Suppressor macrophage treated with lipopolysaccharide for 4 hours (primary cell): Measurements from ENCODE around the gene APOE.
A peak's percentile ranks its signal among the peaks of the same experiment; 100 is the strongest.
"Not testable (repeated sequence)": the region's sequence is repeated elsewhere in the genome, so short reads cannot be mapped to it uniquely, and the experiment has no call there.

Source experiments
- DNase-seq: peaks from one replicate; pipeline ENCODE4 v3.0.0-alpha.2; 2020

Gene APOE

DNA sequence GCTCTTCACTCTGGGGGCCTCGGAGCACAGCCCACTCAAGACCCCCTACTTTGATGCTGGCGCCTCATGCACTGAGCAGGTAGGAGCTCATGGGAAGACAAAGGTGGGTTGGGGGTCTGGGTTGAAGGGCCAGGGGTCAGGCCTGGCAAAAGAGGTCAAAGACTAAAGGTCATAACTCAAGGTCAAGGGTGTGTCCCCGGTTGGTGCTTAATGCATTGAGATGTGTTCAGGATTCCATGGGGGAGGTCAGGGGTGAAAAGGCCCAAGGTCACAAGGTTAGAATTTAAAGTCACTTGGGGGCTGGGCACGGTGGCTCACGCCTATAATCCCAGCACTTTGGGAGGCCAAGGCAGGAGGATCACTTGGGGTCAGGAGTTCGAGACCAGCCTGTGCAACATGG, 19.5 kb upstream of the APOE start:
- no peak for DNase-seq

DNA sequence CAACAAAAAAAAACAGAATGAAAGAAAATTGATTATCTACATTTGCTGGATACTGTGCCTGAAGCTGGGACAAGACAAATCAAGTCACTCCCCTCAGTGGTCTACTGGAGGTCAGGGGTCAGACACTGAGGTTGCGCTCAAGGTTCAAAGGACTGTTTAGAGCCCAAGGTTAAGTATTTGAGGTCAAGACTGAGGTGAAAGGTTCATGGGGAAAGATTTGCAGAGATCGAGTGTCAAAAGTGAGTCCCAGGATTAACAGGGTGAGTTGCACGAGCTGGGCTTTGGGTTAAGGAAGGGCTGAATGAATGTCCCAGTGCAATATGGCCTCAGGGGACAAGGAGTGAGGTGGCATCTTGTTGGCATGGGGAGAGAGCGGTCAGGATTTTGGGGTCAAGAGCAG, 17.9 kb upstream of the APOE start:
- DNase-seq: no peak

DNA sequence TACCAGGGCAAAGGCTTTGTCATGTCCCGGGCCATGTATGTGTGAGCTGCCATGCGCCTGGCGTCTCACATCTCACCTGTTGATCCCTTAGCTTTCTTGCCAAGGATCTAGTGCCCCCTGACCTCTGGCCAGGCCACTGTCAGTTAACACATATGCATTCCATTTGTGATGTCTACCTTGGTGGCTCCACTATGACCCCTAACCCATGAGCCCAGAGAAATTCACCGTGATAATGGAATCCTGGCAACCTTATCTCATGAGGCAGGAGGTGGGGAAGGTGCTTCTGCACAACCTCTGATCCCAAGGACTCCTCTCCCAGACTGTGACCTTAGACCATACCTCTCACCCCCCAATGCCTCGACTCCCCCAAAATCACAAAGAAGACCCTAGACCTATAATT, 17.3 kb upstream of the APOE start:
- not testable (repeated sequence) for DNase-seq

DNA sequence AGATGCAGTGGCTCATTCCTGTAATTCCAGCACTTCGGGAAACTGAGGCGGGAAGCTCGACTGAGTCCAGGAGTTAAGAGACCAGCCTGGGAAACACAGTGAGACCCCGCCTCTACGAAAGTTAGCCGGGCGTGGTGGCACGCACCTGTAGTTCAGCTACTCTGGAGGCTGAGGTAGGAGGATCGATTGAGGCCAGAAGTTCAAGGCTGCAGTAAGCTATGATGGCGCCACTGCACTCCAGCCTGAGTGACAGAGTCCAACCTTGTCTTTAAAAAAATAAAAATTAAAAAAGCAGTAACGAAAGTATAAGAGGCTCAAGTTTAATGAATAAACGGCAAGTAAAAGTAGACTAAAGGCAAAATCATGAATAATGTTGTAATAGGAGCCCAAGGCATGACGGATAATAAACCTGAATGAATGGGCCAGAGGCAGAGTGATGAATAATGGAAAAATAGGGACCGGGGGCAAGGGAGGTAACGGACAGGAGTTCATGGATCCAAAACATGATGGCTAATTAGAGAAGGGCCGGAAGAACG, 15.7 kb upstream of the APOE start:
- no peak for DNase-seq

DNA sequence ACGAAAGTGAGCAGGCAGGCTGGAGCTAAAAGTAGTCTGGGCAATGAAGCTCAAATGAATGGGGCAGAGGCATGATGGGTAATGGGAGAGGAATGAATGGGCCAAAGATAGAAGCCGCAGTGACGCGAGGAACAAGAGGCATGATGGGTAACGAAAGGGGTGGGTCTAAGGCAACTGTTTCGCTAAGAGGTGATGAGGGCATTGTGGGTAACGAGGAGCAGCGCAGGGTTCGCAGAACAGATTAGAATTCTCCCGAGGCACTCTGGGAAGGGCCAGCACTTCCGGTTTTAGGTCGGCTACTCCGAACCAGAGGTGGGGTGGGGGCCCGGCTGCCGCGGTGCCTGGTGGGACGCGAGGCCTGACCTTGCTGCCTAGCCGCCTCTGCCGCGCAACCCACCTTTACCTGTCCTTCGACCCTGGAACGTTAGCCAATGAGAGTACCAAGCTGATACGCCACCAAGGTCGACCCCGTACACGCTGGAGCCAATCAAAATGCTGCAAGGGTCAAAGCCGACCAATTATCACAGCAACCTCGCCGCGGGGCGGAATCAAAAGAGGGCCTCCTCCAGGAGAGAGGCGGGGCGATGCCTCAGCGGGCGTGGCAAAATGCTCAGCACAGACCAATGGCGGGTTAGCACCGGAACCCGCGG, 15.1 kb upstream of the APOE start:
- DNase-seq: peak; percentile 95

DNA sequence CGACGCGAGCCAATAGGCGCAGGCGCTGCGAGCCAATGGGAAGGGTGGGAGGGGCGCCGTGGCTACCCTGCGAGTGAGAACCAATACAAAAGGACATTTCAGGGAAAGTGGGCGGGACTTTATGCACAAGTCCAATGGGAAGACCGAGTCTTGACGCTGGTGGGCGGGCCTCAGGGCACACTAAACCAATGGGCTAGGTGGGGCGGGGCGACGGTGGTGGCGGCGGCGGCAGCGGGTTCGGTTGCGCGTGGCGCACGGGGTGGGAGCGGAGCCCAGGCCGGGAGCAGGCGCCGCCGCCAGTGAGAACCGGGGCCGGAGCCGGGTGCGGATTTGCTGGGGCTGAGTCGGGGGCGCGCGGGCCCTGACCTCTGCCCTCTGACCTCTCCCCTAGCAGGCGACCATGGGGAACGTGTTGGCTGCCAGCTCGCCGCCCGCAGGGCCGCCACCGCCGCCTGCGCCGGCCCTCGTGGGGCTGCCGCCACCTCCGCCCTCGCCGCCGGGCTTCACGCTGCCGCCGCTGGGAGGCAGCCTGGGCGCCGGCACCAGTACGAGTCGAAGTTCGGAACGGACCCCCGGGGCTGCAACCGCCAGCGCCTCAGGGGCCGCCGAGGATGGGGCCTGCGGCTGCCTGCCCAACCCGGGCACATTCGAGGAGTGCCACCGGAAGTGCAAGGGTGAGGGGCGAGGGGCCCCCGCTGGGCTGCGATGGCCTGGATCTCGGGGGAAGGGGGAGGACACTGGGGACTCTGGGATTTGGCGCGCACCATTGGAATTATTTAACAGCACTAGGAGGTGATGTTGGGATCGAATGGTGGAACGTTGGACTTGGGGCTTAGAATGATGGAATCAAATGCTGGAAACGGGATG, 14.3 kb upstream of the APOE start, which contains the start of gene TOMM40:
TSS of gene TOMM40 (plus strand) at position 239 of the 867 bp plus-strand sequence. CDS start at position 401, 162 bp downstream.
- peak; percentile 100 for DNase-seq

DNA sequence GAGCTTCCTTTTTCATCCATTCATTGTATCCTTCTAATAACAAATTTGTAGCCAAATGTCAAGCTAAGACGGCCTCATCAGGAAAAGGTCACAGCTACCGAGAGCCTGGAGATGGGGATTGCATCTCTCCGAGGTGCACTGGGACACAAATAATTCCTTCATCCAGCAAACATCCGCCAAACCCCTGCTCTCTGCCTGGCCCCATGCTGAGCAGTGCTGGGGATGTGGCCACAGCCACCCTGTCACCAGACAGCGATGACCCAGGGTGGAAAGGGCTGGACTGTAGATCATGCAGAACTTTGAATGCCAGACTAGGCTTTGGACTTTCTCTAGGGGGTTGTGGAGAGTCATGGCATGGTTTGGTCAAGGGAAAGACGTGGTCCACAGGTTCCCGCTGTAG, 12.7 kb upstream of the APOE start:
- no peak for DNase-seq

DNA sequence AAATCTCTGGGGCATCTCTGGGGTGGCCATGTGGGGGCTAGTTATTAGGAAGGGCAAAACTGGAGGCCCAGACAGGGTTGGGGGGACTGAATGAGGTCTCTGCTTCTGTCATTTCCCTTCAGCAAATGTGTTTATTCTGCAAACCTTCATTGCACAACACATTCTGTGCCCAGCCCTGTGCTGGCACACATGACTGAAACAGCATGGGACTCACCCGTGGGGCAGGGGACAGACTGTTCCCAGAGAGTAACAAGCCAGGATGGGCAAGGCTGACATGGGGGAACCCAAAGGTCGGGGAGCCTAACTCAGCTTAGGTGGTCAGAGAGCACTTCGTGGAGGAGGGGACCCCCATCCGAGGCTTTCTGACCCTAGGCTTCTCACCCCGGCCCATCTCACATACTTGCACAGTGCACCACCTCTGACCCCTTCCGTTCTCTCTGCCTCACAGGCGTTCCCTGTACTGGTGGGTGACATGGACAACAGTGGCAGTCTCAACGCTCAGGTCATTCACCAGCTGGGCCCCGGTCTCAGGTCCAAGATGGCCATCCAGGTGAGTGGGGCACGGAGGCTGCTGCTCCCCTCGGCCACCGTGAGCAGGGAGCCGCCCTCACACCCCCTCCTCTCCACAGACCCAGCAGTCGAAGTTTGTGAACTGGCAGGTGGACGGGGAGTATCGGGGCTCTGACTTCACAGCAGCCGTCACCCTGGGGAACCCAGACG, 12.1 kb upstream of the APOE start:
- no peak for DNase-seq

DNA sequence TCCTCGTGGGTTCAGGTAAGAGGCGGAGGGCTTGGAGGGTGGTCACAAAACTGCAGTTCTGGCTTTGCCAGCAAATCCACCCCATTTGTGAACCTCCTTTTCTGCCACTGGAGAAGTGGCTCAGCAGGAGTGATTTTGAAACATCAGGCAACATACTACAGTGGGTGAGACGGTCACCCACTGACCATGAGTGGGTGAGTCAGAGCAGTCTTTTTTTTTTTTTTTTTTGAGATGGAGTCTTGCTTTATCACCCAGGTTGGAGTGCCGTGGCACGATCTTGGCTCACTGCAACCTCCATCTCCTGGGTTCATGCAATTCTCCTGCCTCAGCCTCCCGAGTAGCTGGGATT, 11.6 kb upstream of the APOE start:
- peak; percentile 39 for DNase-seq

DNA sequence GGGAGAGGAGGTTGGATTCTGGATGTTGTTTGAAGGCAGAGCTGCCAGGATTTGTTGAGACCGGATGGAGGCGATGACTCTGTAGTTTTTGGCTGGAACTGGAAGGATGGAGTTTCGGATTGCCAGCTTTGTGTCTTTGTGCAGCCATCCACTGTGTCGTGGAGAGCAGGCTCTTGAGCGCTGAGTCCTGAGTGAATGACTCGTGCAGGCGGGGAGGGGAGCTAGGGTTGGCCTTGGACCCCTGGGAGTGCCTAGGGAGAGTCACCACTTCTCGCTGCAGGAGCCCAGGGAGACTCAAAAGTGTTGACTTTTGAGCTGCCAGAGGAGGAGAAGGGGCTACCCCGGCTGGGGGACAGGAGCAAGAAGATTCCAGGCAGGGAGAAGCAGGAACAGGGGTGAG, 10.7 kb upstream of the APOE start:
- no peak for DNase-seq

DNA sequence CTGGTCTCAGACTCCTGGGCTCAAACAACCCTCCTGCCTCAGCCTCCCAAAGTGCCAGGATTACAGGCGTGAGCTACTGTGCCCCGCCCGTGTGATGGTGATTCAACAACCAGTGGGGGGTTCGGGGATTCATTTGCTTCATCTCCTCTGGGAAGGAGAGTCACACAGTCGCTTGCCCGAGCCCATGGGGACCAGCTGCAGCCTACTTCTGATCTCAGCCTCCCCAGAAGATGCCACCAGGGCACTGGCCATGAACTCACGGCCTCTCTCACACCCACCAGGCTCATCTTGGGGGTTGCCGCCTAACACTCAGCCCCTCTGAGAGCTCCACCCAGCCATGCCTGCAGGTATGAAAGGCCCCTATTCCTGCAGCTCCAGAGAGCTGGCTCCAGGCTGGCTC, 7.8 kb upstream of the APOE start:
- DNase-seq: no peak

DNA sequence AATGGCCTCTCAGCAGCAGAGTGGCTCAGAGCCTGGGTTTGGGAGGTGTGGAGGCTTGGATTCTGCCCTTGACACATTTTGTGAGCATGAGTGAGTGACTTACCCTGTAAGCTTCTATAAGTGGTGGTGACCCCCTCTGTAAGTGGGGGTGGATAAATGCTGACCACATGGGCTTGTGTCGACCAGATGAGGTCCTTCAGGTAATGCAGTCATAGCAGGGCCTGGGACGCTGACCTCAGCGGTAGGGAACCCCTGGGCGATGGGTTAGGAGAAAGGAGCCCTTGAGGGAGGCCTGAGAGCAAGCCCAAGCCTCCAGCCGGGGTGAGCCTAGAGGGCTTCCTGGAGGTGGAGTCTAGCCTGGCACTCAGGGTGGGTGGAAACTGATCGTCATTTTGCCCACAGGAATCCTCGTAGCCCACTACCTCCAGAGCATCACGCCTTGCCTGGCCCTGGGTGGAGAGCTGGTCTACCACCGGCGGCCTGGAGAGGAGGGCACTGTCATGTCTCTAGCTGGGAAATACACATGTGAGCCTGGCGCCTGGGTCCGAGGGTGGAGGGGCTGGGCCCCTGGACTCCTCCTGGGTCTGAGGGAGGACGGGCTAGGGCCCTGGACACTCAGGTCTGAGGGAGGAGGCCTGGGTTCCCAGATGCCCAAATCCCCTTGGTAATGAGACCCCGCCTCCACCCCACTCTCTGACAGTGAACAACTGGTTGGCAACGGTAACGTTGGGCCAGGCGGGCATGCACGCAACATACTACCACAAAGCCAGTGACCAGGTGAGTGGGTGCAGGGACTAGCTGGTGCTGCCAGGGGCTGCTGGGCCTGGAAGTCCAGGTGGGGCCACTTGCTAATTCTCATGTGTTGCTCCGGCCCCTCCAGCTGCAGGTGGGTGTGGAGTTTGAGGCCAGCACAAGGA, 5.0 kb upstream of the APOE start:
- DNase-seq: no peak

DNA sequence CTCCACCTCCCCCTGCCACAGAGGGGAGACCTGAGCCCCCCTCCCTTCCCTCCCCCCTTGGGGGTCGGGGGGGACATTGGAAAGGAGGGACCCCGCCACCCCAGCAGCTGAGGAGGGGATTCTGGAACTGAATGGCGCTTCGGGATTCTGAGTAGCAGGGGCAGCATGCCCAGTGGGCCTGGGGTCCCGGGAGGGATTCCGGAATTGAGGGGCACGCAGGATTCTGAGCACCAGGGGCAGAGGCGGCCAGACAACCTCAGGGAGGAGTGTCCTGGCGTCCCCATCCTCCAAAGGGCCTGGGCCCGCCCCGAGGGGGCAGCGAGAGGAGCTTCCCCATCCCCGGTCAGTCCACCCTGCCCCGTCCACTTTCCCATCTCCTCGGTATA, 2.4 kb upstream of the APOE start:
- no peak for DNase-seq

DNA sequence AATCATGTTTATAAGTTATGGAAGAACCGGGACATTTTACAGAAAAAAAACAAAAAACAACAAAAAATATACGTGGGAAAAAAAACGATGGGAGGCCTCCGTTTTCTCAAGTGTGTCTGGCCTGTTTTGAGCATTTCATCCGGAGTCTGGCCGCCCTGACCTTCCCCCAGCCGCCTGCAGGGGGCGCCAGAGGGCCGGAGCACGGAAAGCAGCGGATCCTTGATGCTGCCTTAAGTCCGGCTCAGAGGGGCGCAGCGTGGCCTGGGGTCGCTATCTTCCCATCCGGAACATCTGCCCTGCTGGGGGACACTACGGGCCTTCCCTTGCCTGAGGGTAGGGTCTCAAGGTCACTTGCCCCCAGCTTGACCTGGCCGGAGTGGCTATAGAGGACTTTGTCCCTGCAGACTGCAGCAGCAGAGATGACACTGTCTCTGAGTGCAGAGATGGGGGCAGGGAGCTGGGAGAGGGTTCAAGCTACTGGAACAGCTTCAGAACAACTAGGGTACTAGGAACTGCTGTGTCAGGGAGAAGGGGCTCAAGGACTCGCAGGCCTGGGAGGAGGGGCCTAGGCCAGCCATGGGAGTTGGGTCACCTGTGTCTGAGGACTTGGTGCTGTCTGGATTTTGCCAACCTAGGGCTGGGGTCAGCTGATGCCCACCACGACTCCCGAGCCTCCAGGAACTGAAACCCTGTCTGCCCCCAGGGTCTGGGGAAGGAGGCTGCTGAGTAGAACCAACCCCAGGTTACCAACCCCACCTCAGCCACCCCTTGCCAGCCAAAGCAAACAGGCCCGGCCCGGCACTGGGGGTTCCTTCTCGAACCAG, 1.8 kb upstream of the APOE start:
- peak; percentile 73 for DNase-seq

DNA sequence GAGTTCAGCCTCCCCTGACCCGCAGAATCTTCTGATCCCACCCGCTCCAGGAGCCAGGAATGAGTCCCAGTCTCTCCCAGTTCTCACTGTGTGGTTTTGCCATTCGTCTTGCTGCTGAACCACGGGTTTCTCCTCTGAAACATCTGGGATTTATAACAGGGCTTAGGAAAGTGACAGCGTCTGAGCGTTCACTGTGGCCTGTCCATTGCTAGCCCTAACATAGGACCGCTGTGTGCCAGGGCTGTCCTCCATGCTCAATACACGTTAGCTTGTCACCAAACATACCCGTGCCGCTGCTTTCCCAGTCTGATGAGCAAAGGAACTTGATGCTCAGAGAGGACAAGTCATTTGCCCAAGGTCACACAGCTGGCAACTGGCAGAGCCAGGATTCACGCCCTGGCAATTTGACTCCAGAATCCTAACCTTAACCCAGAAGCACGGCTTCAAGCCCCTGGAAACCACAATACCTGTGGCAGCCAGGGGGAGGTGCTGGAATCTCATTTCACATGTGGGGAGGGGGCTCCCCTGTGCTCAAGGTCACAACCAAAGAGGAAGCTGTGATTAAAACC, 1.1 kb upstream of the APOE start:
- DNase-seq: no peak

DNA sequence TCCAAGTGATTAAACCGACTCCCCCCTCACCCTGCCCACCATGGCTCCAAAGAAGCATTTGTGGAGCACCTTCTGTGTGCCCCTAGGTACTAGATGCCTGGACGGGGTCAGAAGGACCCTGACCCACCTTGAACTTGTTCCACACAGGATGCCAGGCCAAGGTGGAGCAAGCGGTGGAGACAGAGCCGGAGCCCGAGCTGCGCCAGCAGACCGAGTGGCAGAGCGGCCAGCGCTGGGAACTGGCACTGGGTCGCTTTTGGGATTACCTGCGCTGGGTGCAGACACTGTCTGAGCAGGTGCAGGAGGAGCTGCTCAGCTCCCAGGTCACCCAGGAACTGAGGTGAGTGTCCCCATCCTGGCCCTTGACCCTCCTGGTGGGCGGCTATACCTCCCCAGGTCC, 2.0 kb downstream of the APOE start:
- no peak for DNase-seq

DNA sequence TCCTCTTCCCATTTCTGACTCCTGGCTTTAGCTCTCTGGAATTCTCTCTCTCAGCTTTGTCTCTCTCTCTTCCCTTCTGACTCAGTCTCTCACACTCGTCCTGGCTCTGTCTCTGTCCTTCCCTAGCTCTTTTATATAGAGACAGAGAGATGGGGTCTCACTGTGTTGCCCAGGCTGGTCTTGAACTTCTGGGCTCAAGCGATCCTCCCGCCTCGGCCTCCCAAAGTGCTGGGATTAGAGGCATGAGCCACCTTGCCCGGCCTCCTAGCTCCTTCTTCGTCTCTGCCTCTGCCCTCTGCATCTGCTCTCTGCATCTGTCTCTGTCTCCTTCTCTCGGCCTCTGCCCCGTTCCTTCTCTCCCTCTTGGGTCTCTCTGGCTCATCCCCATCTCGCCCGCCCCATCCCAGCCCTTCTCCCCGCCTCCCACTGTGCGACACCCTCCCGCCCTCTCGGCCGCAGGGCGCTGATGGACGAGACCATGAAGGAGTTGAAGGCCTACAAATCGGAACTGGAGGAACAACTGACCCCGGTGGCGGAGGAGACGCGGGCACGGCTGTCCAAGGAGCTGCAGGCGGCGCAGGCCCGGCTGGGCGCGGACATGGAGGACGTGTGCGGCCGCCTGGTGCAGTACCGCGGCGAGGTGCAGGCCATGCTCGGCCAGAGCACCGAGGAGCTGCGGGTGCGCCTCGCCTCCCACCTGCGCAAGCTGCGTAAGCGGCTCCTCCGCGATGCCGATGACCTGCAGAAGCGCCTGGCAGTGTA, 2.7 kb downstream of the APOE start:
- no peak for DNase-seq

DNA sequence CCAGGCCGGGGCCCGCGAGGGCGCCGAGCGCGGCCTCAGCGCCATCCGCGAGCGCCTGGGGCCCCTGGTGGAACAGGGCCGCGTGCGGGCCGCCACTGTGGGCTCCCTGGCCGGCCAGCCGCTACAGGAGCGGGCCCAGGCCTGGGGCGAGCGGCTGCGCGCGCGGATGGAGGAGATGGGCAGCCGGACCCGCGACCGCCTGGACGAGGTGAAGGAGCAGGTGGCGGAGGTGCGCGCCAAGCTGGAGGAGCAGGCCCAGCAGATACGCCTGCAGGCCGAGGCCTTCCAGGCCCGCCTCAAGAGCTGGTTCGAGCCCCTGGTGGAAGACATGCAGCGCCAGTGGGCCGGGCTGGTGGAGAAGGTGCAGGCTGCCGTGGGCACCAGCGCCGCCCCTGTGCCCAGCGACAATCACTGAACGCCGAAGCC, 3.3 kb downstream of the APOE start:
- DNase-seq: no peak

DNA sequence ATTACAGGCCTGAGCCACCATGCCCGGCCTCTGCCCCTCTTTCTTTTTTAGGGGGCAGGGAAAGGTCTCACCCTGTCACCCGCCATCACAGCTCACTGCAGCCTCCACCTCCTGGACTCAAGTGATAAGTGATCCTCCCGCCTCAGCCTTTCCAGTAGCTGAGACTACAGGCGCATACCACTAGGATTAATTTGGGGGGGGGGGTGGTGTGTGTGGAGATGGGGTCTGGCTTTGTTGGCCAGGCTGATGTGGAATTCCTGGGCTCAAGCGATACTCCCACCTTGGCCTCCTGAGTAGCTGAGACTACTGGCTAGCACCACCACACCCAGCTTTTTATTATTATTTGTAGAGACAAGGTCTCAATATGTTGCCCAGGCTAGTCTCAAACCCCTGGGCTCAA, 4.2 kb downstream of the APOE start:
- no peak for DNase-seq

DNA sequence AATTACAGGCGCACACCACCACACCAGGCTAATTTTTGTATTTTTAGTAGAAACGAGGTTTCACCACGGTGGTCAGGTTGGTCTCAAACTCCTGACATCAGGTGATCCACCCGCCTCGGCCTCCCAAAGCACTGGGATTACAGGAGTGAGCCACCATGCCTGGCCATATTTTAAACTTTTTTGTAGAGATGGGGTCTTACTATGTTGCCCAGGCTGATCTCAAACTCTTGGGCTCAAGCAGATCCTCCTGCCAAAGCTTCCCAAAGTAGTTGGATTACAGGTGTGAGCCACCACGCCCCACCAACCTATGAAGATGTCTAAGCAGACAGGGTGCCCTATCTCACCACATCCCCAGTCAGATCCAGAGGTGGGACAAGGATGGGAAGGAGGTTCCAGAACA, 6.3 kb downstream of the APOE start:
- DNase-seq: not testable (repeated sequence)
